Activated effector memory CD4-positive, alpha-beta T cell treated with anti-CD3 and anti-CD28 coated beads, Interleukin-2, amount 50 U/mL, for 16 hours (primary cell): ENCODE data around the gene ZC3H12D.

Experiments used
- DNase-seq: peaks from one replicate; pipeline ENCODE4 v3.0.0-alpha.2; 2020

The ZC3H12D gene

DNA sequence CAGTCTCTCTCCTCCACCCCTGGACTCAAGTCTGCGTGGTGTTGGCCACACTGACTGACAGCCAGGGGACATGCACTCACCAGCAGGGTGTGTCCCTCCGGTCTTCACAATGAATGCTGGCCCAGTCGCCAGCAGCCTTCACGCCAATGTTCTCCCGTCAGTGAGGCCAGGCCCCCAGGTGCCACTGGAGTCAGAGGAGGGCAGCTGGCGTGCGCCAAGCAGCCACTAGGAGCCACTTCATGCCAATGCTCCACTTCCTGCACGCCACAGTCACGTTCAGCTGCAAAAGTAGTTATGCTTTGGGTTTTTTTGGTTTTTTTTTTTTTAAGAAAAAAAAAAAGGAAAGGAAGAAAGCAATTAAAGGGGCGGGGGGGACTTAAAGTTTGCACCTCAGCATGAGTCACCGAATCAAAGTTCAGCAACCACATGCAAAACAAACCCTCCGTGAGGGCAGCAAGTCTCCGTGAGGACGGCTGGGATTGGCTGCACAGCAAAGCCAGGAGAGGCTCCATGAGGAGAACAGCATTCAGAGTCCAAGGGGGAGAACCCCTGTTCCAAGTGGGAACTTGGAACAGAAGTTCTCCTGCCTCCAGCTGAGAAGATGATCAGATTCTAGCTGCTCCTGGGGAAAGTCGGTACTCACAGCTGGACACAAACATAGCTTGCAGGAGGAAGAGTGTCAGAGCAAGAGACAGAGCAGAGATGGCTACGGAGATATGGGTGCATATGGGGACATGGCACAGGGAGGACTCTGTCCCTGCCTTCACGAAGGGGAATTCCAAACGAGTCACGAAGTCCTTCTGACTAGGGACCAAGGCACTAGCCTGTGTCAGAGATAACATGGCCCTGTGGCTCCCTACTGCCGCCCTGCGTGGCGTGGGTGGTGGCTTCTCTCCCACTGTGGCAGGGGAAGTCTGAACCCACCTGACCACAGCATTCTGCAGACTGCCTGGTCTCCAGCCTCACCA, at the start of gene ZC3H12D:
ZC3H12D (minus strand) TSS at position 282 of the 968 bp plus-strand sequence. CDS start 10,471 bp downstream, outside the sequence.
- peak; percentile 94 for DNase-seq

DNA sequence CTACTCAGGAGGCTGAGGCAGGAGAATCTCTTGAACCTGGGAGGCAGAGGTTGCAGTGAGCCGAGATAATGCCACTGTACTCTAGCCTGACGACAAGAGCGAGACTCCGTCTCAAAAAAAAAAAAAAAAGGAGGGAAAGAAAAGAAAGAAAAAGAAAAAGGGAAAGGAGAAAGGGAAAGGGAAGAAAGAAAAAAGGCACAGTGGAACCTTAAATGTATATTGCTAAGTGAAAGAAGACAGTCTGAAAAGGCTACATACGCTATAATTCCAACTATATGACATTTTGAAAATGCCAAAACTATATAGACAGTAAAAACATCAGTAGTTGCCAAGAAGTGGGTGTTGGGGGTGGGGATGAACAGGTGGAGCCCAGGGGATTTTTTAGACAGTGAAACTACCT, 44.8 kb upstream of the ZC3H12D start:
- DNase-seq: no peak

DNA sequence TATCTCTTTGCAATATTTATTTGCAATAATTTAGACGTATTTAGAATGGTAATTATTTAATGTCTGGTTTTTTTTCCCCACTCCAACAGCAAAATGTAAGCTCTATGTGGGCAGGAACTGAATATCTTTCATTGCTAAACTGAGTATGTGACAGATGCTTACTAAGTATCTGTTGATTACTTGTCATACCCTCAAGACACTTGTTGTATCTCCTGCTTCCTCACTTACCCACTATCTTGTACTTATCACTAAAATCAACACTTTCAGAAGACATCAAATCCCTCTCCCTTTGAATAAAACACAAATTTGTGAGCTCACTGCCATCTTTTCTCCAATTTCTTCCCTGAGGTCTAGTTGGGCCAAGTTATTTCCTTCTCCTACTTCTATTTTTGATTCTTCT, 30.7 kb upstream of the ZC3H12D start:
- DNase-seq: no peak

DNA sequence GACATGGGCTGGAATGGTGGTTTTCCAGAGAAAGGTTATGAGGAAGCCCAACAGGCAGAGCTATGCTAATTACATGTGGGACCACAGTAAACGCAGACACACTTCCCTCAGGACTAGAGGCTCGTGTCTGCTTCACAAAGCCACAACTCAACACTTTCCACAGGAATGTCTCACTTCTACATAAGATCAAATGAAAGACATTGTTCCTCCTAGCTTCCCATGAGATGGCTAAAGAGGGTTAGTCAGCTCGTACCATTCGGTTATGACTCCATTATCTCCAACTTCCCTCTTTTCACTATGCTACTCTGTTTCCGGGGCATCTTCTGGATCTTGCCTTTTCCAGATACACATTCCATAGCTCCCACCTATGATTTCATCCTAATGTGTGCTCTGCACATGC, 29.1 kb upstream of the ZC3H12D start:
- DNase-seq: no peak

DNA sequence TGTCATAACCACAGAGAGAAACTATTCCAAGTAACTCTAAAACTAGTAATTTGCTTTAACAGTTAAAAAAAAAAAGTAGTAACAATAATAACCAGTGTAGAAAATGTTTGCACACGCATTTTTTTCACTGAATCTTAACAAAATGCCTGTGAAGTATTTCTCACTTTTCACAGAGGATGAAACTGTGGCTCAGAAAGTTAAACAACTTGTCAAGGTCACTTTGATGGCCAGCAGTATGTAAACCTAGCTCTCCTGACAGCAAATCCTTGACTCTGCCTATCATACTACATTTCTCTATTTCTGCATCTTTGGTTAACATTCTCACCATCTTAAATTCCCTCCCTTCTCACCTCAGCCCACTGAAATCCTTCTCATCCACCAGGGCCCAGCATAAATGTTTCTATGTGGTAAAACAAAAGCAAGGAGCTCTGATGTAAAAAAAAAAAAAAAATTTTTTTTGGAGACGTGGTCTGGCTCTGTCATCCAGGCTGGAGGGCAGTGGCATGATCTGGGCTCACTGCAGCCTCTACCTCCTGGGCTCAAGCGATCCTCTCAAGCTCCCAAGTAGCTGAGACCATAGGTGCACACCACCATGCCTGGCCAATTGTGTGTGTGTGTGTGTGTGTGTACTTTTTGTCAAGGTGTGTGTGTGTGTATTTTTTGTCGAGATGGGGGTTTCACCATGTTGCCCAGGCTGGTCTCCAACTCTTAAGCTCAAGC, 26.1 kb upstream of the ZC3H12D start:
- DNase-seq: no peak

DNA sequence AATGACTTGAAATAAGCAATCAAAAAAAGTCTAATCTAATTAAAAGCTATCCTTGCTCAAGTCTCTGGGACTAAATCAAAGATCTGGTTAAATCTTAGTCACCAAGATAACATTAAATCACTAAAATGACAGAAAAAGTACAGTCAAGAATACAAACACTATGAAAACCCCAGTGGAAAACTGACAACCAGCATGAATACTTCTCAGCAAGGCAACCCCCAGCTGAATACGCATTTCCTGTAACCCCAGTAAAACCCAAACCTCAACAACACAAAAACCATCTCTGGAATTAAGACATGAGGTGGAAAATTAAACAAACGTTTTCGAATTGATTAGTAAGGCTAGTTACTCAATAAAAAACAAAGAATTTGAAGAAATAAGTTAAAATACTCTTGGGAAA, 23.7 kb upstream of the ZC3H12D start:
- DNase-seq: peak; percentile 75

DNA sequence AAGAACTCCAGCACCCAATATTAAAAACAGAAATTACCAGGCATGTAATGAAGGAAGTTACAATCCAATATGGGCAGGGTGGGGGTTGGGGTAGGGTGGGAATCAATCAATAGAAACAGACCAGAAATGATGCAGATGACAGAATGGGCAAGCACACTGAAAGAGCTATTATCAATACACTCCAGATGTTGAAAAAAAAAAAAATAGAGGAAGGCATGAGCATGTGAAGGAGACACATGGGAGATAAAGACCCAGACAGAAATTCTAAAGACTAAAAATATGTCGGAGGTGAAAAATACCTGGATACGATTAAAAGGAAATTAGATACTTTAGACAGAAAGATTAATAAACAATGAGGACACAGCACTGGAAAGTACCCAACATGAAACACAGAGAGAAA, 19.1 kb upstream of the ZC3H12D start:
- DNase-seq: no peak

DNA sequence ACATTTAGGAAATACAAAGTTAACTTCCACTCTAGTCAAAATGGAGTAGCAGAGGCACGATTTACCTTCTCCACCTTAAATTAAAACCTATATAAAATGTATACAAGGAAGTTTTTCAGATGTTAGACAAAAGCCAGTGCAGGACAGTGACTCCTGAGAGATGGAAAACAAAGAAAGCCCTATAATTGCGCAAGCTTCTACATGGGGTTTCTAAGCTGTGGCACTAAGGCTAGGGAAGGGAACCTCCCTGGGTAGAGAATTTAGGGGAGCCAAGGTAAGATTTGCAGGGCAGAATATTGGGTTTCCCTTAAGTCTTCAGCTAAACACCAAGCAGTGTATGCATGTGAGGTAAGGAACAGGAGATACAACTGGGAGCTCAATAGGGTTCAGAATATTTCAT, 18.5 kb upstream of the ZC3H12D start:
- DNase-seq: no peak

DNA sequence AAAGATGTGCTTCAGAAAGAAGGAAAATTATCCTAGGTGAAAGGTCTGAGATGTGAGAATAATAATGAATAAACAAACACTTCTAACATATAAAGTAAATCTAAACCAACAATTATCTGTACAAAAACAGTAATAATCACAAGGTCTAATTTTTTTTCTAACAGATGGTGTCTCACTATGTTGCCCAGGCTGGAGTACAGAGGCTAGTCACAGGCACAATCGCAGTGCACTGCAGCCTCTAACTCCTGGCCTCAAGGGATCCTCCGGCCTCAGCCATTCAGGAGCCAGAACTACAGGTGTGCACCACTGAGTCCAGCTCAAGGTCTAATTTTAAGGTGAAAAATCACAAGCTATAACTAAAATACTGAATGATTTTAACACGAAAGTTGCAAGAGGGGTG, 17.0 kb upstream of the ZC3H12D start:
- DNase-seq: no peak

DNA sequence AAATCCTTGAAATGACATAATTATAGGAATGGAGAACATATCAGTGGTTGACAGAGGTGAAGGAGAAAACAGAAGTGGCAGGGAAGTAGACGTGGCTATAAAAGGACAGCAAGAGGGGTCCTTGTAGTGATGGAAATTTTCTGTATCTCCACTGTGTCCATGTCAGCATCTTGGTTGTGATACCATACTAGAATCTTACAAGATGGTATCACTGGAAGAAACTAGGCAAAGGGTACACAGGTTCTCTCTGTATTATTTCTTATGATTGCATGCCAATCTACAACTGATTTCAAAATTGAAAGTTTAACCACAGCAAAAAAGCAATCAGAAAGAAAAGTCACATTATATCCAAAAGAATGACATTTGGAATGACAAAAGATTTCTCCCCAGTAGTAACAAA, 16.4 kb upstream of the ZC3H12D start:
- no peak for DNase-seq

DNA sequence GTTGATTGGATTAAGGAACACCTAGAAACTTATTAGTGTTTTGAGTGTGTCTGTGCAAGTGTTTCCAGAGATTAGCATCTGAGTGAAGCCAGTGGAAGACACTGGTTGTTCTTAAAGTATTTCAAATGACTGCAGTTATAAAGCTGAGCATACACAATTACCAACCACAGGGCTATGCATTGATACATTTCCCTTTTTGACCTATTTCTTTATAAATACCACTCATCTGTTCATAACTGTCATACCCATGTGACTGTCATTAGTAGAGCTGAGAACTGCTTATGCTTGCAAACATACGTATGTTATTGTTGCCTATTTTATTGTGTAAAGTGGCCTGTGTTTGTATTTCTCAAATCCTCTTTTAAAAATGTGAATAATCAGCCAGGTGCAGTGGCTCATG, 15.3 kb upstream of the ZC3H12D start:
- no peak for DNase-seq

DNA sequence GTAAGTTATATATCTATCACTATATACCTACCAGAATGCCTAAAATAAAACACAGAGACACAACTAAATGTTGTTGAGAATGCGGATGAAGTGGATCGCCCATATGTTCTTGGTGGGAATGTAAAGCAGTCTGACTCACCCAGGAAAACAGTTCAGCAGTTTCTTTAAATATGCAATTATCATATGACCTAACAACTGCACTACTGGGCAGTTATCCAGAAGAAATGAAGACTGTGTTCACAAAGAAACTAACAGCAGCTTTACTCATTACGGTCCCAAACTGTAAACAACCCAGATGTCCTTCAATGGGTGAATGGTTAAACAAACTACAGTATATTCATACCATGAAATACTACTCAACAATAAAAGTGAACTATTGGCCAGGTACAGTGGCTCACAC, 14.3 kb upstream of the ZC3H12D start:
- DNase-seq: no peak

DNA sequence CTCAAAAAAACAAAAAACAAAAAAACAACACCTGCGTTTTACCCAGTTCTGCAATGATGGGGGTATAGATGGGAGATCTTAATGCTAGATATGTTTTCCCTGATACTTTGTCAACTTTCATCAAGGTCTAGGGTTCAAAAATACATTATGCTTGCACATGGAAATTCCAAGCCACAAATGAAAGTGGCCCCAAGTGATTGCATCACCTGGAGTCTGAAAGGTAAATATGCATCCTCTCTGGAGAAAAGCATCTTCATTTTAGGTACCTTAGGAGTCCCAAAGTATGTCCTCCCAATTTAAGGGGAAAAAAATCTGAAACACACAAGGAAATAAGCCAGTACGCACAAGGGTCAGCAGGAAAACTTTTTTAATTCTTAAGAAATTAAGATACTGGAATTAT, 12.6 kb upstream of the ZC3H12D start:
- DNase-seq: no peak

DNA sequence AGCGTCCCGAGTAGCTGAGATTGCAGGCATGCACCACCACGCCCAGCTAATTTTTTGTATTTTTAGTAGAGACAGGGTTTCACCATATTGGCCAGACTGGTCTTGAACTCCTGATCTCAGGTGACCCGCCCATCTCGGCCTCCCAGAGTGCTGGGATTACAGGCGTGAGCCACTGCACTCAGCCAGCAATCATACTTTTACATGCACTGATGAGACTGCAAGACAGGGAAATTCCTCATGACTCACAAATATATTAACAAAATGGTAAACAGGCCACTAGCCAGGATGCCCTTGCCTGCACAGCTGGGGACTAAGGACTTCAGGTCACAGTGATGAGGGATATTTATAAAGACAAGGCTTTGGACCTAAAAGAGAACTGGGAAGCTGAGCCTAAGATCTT, 11.8 kb upstream of the ZC3H12D start:
- peak; percentile 74 for DNase-seq

DNA sequence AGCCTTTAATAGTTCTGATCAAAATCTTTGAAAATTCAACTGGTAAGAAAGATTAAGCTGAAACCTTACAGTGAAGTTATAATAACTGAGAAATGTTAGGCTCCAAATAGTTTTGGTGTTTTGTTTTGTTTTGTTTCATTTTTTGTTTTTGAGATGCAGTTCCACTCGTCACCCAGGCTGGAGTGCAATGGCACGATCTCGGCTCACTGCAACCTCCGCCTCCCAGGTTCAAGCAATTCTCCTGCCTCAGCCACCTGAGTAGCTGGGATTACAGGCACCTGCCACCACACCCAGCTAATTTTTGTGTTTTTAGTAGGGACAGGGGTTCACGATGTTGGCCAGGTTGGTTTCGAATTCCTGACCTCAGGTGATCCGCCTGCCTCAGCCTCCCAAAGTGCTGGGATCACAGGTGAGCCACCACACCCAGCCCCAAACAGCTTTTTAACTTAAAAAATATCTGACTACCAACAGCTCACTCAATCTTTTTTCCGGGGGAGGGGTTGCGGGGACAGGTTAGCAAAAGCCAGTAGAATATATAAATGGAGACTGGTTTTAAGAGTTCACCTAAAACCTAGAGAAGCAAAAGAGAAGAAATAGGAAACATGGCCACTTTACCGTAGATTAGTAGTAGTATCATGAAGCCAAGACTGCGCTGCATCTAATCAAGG, 10.7 kb upstream of the ZC3H12D start:
- DNase-seq: peak; percentile 76

DNA sequence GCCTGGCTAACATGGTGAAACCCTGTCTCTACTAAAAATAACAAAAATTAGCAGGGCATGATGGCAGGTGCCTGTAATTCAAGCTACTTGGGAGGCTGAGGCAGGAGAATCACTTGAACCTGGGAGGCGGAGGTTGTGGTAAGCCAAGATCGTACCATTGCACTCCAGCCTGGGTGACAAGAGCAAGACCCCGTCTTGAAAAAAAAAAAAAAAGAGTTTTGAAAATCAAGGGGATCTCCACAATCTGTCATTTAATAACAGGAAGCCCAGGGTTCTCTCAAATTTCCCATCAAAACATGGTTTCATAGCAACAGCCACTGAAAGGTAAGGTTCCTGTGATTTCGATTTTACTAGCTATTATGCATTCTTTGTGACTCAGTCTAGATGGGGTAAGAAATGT, 10.0 kb upstream of the ZC3H12D start:
- peak; percentile 86 for DNase-seq

DNA sequence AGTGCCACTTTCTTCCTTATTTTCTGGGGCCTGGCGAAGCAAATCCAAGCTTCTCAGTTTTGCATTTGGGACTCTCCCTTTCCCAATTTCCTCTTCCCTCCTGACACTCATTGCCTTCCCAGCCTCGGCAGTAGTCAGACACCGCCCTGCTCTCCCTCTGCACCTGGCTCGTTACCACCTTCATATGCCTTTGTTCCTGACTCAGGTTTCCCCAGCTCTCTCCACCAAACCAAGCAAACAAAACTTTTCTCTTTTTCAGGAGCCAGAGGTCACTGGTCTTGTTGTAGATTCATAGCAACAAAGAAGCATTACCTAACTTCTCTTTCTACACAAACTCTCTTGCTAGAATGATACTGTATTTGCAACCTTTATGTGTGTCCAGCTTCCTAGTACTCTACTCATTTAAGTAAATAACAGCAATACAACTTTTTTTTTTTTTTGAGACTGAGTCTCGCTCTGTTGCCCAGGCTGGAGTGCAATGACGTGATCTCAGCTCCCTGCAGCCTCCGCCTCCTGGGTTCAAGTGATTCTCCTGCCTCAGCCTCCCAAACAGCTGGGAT, 9.0 kb upstream of the ZC3H12D start:
- no peak for DNase-seq

DNA sequence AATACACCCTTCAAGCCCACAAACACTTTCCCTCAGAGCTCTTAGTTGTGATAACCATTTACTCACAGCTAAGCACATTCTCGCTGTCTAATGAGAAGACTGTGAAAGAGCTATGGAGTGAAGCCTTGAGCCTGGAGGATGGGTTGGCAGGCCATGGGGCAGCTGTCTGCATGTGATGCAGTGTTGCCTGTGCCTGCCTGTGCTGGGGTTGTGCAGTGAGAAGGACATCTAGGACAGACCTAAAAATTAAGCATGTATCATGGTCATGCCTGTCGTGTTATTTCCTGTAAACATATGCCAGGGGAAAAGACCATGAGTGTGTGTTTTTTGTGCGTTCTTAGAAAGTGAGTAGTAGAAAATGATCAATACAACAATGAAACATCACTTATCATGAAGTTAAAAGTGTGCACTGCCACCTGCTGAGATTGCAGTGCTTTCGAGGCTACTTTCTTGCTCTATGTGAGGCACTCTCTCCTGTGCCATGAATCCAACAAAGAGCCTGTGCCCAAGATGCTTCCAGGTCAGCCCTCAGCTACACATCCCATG, 8.1 kb upstream of the ZC3H12D start:
- peak; percentile 64 for DNase-seq

DNA sequence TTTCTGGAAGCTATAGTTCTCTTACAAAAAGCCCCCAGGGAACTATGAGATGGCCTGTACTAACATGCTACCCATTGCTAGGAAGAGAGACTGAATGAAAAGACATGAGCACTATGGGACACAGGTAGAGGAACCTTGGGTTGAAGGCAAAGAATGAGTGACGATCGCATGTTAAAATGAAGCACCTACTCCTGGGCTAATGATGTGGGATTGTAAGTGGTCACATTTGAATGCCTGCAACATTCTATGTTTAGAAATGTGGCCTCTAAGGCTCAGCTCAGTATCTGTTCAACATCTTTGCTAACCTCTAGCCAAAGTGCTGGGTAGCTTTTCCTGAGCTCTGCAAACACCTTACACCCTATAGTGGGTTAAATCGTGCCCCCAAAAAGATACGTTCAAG, 5.2 kb upstream of the ZC3H12D start:
- DNase-seq: no peak

DNA sequence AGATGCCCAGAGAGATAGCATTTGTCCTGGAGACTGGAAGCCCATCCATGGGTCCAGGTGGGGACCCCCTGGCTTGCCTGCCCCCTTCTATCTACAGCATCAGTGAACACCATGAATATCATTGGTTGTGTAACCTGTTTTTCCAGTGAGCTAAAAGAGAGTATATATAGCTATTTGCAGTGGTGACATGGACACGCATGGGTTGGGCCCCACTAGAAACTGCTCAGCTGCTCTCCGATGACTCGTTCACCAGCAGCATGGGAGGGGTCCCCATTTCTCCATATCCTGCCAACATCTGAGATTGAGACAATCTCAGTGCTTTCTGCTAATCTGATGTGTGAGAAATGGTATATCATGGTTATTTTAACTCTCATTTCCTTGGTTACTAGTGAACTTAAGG, 4.0 kb upstream of the ZC3H12D start:
- DNase-seq: peak; percentile 83

DNA sequence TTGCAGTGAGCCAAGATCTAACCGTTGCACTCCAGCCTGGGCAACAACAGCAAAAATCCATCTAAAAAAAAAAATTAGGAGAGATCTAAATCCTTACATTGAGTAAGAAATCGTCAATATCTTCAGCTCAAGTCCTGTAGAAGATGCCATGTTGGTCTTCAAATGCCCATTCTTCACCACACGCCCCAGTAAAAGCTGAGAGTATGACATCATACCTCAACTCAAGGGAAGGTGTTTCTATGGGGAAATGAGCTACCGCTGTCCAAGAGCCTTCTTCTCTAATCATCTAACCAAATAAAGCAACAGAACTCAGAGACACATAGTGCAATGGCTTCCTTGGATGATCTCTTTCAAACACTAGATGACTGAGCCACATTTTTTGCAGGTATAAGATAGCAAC, 2.5 kb upstream of the ZC3H12D start:
- DNase-seq: no peak

DNA sequence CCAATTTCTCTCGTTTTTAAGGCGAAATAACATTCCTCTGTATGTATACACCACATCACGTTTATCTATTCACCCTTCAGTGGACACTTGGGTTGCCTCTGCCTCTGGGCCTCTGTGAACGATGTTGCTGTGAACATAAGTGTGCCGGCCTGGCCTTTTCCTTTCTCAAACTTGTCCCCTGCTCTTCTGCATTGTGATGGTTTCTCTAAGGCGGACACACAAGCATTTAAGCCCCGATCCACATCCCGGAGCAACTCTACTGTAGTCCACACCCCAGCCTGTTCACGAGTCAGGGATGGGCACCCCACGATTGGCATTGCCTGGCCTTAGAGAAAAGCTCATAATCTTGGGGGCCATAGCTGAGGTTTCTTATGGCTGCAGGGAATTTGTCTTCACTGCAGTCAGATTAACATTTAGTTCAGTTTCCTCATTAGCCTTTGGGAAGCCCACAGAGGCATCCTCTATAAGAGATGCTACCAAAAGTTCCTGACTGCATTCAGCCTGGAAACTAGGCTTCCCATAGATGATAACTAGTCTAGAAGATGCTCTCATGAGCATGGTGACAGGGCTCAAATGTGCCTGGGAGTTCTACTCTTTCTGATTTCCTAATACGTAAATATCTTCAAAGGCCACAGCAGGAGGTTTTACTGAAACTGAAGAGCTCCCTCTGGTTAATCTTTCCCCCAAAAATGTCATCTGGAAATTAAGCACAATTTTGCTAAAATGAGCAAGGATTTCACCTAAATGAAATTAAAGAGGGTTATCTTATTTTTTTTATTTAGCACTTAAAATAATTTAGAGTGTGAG, 762 bp downstream of the ZC3H12D start:
- peak; percentile 66 for DNase-seq
